ENCODE measurements around the gene FIGLA. TPM values are rescaled to one million over a fixed set of nuclear protein-coding genes. Genes with fewer than 3 reads are reported as not detected.

The FIGLA gene
- total and polyA plus RNA-seq, 2 donors (not counting 1 experiment from before 2014, with no cell fraction given) = not detected

DNA sequence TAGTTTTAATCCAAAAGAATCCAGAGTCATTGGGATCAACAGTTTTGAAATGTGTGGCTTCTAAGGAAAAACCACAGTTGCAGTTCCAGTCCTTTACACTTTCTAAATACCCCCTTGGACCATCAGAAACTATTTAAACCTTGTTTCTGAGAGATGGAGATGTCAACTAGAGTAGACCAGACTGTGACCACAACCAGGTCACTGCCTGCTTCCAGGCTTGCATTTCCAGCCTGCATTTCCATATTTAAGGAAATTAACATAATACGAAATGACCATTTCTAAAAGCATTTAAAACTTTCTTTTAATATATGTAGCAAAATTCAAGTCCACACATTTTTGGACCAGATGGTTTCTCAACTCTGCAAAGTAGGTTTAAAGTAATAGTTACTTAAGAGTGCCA, 60.8 kb downstream of the FIGLA start:
- DNase-seq (no peak), ATAC-seq (ENCODE audit: low read depth) (no peak)
- Histone ChIP-seq H2AFZ (ENCODE audit: insufficient read depth, low read depth, low read length, poor library complexity, severe bottlenecking) (no peak overlapping the region), H3K9ac (ENCODE audit: low read length) (no peak overlapping the region), H3K4me3 (ENCODE audit: control extremely low read depth in 1 of 5, extremely low read depth in 1 of 5, insufficient read depth in 1 of 5, low read depth in 2 of 5, low read length in 4 of 5) (no peak overlapping the region), H3K4me2 (replicated peaks; ENCODE audit: low read depth, low read length, poor library complexity, severe bottlenecking) (no peak overlapping the region), H3K36me3 (replicated peaks in 1 of 2; ENCODE audit: control extremely low read depth in 1 of 2, control insufficient read depth in 1 of 2, extremely low read depth in 1 of 2, insufficient read depth in 2 of 2, low read length in 1 of 2) (no peaks in the 10 kb centered on the region), H4K20me1 (ENCODE audit: control insufficient read depth, insufficient read depth, low read length, poor library complexity, severe bottlenecking) (peaks cover 53% of the 10 kb centered on the region), H3K9me3 (ENCODE audit: control extremely low read depth in 1 of 3, control insufficient read depth in 2 of 3, insufficient read depth in 1 of 3, low read length in 2 of 3) (no peaks in the 10 kb centered on the region), H3K27ac (ENCODE audit: low read length in 2 of 2) (no peak overlapping the region), H3K79me2 (ENCODE audit: control insufficient read depth, insufficient read depth, low read length) (peaks cover 28% of the 10 kb centered on the region), H3K4me1 (ENCODE audit: control insufficient read depth in 2 of 2, insufficient read depth in 2 of 2, low read length in 2 of 2) (no peaks in the 10 kb centered on the region), H3K27me3 (replicated peaks in 1 of 4; ENCODE audit: control extremely low read depth in 1 of 4, control insufficient read depth in 3 of 4, insufficient read depth in 4 of 4, low read length in 3 of 4) (no peaks in the 10 kb centered on the region)
- no CpG with 5 or more reads among the region's 1 CpG for WGBS (ENCODE audit: insufficient coverage)
- Mint-ChIP-seq H3K4me3 (no peak overlapping the region), H3K4me1 (peaks cover 21% of the 10 kb centered on the region), H3K9me3 (ENCODE audit: insufficient read depth) (no peaks in the 10 kb centered on the region), H3K27ac (no peak overlapping the region), H3K27me3 (no peaks in the 10 kb centered on the region)
- CTCF ChIA-PET = no interaction called here
- POLR2A ChIA-PET = no interaction called here
- TF ChIP-seq CTCF (IDR thresholded peaks at IDR 0.05) (no peak), EZH2 (IDR thresholded peaks at IDR 0.05; ENCODE audit: borderline replicate concordance, insufficient read depth, low read depth, low read length, poor library complexity, severe bottlenecking) (no peak)
- intact Hi-C loops (cut with micrococcal nuclease) = no loop called here

- intact Hi-C loops (cut with micrococcal nuclease) = no loop called here
- Histone ChIP-seq H3K4me1 (ENCODE audit: control insufficient read depth in 2 of 2, insufficient read depth in 2 of 2, low read length in 2 of 2) (no peaks in the 10 kb centered on the region), H3K4me3 (ENCODE audit: control extremely low read depth in 1 of 5, extremely low read depth in 1 of 5, insufficient read depth in 1 of 5, low read depth in 2 of 5, low read length in 4 of 5) (no peak overlapping the region), H3K36me3 (replicated peaks in 1 of 2; ENCODE audit: control extremely low read depth in 1 of 2, control insufficient read depth in 1 of 2, extremely low read depth in 1 of 2, insufficient read depth in 2 of 2, low read length in 1 of 2) (no peaks in the 10 kb centered on the region), H4K20me1 (ENCODE audit: control insufficient read depth, insufficient read depth, low read length, poor library complexity, severe bottlenecking) (peaks cover 56% of the 10 kb centered on the region), H3K4me2 (replicated peaks; ENCODE audit: low read depth, low read length, poor library complexity, severe bottlenecking) (no peak overlapping the region), H2AFZ (ENCODE audit: insufficient read depth, low read depth, low read length, poor library complexity, severe bottlenecking) (no peak overlapping the region), H3K79me2 (ENCODE audit: control insufficient read depth, insufficient read depth, low read length) (peaks cover 16% of the 10 kb centered on the region), H3K9me3 (ENCODE audit: control extremely low read depth in 1 of 3, control insufficient read depth in 2 of 3, insufficient read depth in 1 of 3, low read length in 2 of 3) (no peaks in the 10 kb centered on the region), H3K9ac (ENCODE audit: low read length) (no peak overlapping the region), H3K27ac (ENCODE audit: low read length in 2 of 2) (no peak overlapping the region), H3K27me3 (replicated peaks in 1 of 4; ENCODE audit: control extremely low read depth in 1 of 4, control insufficient read depth in 3 of 4, insufficient read depth in 4 of 4, low read length in 3 of 4) (no peaks in the 10 kb centered on the region)
- WGBS (ENCODE audit: insufficient coverage) = 95% methylated on average over 7 of the region's 7 CpGs
- ChIA-PET CTCF (no interaction called here), POLR2A (no interaction called here)
- H3K27me3 Mint-ChIP-seq = no peaks in the 10 kb centered on the region
- peaks cover 10% of the 10 kb centered on the region for H3K4me1 Mint-ChIP-seq
- DNase-seq = no peak
- TF ChIP-seq EZH2 (IDR thresholded peaks at IDR 0.05; ENCODE audit: borderline replicate concordance, insufficient read depth, low read depth, low read length, poor library complexity, severe bottlenecking) (no peak), CTCF (IDR thresholded peaks at IDR 0.05) (no peak)
- no peak overlapping the region for H3K27ac Mint-ChIP-seq
- no peak for ATAC-seq (ENCODE audit: low read depth)
- no peaks in the 10 kb centered on the region for H3K9me3 Mint-ChIP-seq (ENCODE audit: insufficient read depth)
- H3K4me3 Mint-ChIP-seq = no peak overlapping the region
These were observed 62.3 kb downstream of the FIGLA start for GRCh38 chr2:70728128-70728527.

Small RNA genes within 50 kb of the gene (small RNA-seq; reads per million reads assigned to genes)
- gene HMGN2P21 (ENCODE audit: insufficient read length, low read depth, low replicate concordance) = not detected

Other genes with a start within 250 kb of the FIGLA start
- not detected in 2 replicates for gene TGFA, start 236.8 kb downstream of the FIGLA start, total RNA-seq
- gene TGFA, start 236.8 kb downstream of the FIGLA start, polyA plus RNA-seq = 0.04 and 0.10 TPM in 2 replicates
- gene ADD2, start 22.4 kb downstream of the FIGLA start, total RNA-seq = 21.7 and 22.3 TPM in 2 replicates
- 12.9 and 15.9 TPM in 2 replicates for gene ADD2, start 22.4 kb downstream of the FIGLA start, polyA plus RNA-seq
- gene CLEC4F, start 30.0 kb upstream of the FIGLA start, total RNA-seq = not detected in 2 replicates
- 0.20 TPM in 1 of 2 replicates, not detected in the other for gene CLEC4F, start 30.0 kb upstream of the FIGLA start, polyA plus RNA-seq
- not detected in 2 replicates for gene CD207, start 45.2 kb upstream of the FIGLA start, total RNA-seq
- not detected in 2 replicates for gene CD207, start 45.2 kb upstream of the FIGLA start, polyA plus RNA-seq
- not detected in 2 replicates for gene VAX2, start 109.9 kb upstream of the FIGLA start, total RNA-seq
- not detected in 2 replicates for gene VAX2, start 109.9 kb upstream of the FIGLA start, polyA plus RNA-seq
- not detected in 2 replicates for gene ATP6V1B1, start 145.3 kb upstream of the FIGLA start, total RNA-seq
- gene ATP6V1B1, start 145.3 kb upstream of the FIGLA start, polyA plus RNA-seq = not detected in 2 replicates
- 0.84 and 1.4 TPM in 2 replicates for gene ANKRD53, start 188.0 kb upstream of the FIGLA start, total RNA-seq
- 0.46 and 0.84 TPM in 2 replicates for gene ANKRD53, start 188.0 kb upstream of the FIGLA start, polyA plus RNA-seq
- gene TEX261, start 204.2 kb upstream of the FIGLA start, total RNA-seq = 54.0 and 56.4 TPM in 2 replicates
- gene TEX261, start 204.2 kb upstream of the FIGLA start, polyA plus RNA-seq = 21.9 and 29.0 TPM in 2 replicates

Measured in B cell (primary cell).